ENCODE data around the gene CPEB3.

- TF ChIP-seq GATA2 (IDR thresholded peaks at IDR 0.05; ENCODE audit: low read depth, low read length) (no peak), GATA3 (IDR thresholded peaks at IDR 0.05; ENCODE audit: low read depth, low read length) (no peak)
These were observed 82.6 kb downstream of the CPEB3 start for GRCh38 chr10:92208157-92208720.
